ENCODE data around the gene SLC39A7.

SLC39A7 gene

GRCh38 chr6:33173535-33174180 is 27.0 kb upstream of the SLC39A7 start:
- Histone ChIP-seq H3K4me1 (ENCODE audit: insufficient read depth, low read length, severe bottlenecking) (no peaks in the 10 kb centered on the region), H3K9me3 (ENCODE audit: low read length) (no peaks in the 10 kb centered on the region), H3K9me2 (ENCODE audit: low read depth, low read length) (no peaks in the 10 kb centered on the region), H3K4me2 (ENCODE audit: low read length) (no peak overlapping the region), H3F3A (ENCODE audit: insufficient read depth, low read length) (no peaks in the 10 kb centered on the region), H4K20me1 (ENCODE audit: insufficient read depth, low read length) (no peaks in the 10 kb centered on the region), H3K4me3 (ENCODE audit: low read depth, low read length, poor library complexity, severe bottlenecking) (no peak overlapping the region), H3K9ac (ENCODE audit: low read length) (no peak overlapping the region), H3K27ac (ENCODE audit: low read depth, low read length, poor library complexity, severe bottlenecking) (no peak overlapping the region), H3K27me3 (ENCODE audit: insufficient read depth, low read length) (0 out of 2 replicates have a peak, but pooled peaks cover 7% of the 10 kb centered on the region), H3K36me3 (ENCODE audit: insufficient read depth, low read length) (no peaks in the 10 kb centered on the region), H2AFZ (ENCODE audit: low read length) (no peak overlapping the region), H3K79me2 (ENCODE audit: insufficient read depth, low read length) (no peaks in the 10 kb centered on the region)
- no peak for TF ChIP-seq CTCF (IDR thresholded peaks at IDR 0.05; ENCODE audit: low read length)
- no peak for TF ChIP-seq EZH2 (IDR thresholded peaks at IDR 0.05; ENCODE audit: borderline replicate concordance, low read length)

- H3K27me3 ChIP-seq (ENCODE audit: insufficient read depth, low read length) = 0 out of 2 replicates have a peak, but pooled peaks cover 7% of the 10 kb centered on the region
- no peaks in the 10 kb centered on the region for H3K9me2 ChIP-seq (ENCODE audit: low read depth, low read length)
- TF ChIP-seq CTCF (IDR thresholded peaks at IDR 0.05; ENCODE audit: low read length) = no peak
- TF ChIP-seq EZH2 (IDR thresholded peaks at IDR 0.05; ENCODE audit: borderline replicate concordance, low read length) = no peak
- no peaks in the 10 kb centered on the region for H3K9me3 ChIP-seq (ENCODE audit: low read length)
- no peaks in the 10 kb centered on the region for H3K36me3 ChIP-seq (ENCODE audit: insufficient read depth, low read length)
- no peaks in the 10 kb centered on the region for H4K20me1 ChIP-seq (ENCODE audit: insufficient read depth, low read length)
- no peak overlapping the region for H3K4me2 ChIP-seq (ENCODE audit: low read length)
- no peak overlapping the region for H3K4me3 ChIP-seq (ENCODE audit: low read depth, low read length, poor library complexity, severe bottlenecking)
- H3F3A ChIP-seq (ENCODE audit: insufficient read depth, low read length) = no peaks in the 10 kb centered on the region
- H2AFZ ChIP-seq (ENCODE audit: low read length) = no peak overlapping the region
- no peaks in the 10 kb centered on the region for H3K4me1 ChIP-seq (ENCODE audit: insufficient read depth, low read length, severe bottlenecking)
- H3K79me2 ChIP-seq (ENCODE audit: insufficient read depth, low read length) = no peaks in the 10 kb centered on the region
- no peak overlapping the region for H3K27ac ChIP-seq (ENCODE audit: low read depth, low read length, poor library complexity, severe bottlenecking)
- no peak overlapping the region for H3K9ac ChIP-seq (ENCODE audit: low read length)
These were observed 25.9 kb upstream of the SLC39A7 start for GRCh38 chr6:33174784-33175183.

- no peak overlapping the region for H3K9ac ChIP-seq (ENCODE audit: low read length)
- H3F3A ChIP-seq (ENCODE audit: insufficient read depth, low read length) = no peaks in the 10 kb centered on the region
- H3K4me3 ChIP-seq (ENCODE audit: low read depth, low read length, poor library complexity, severe bottlenecking) = no peak overlapping the region
- no peaks in the 10 kb centered on the region for H3K9me2 ChIP-seq (ENCODE audit: low read depth, low read length)
- TF ChIP-seq CTCF (IDR thresholded peaks at IDR 0.05; ENCODE audit: low read length) (no peak), EZH2 (IDR thresholded peaks at IDR 0.05; ENCODE audit: borderline replicate concordance, low read length) (no peak)
- no peaks in the 10 kb centered on the region for H3K4me1 ChIP-seq (ENCODE audit: insufficient read depth, low read length, severe bottlenecking)
- H3K9me3 ChIP-seq (ENCODE audit: low read length) = no peaks in the 10 kb centered on the region
- no peaks in the 10 kb centered on the region for H4K20me1 ChIP-seq (ENCODE audit: insufficient read depth, low read length)
- H3K27ac ChIP-seq (ENCODE audit: low read depth, low read length, poor library complexity, severe bottlenecking) = no peak overlapping the region
- no peak overlapping the region for H2AFZ ChIP-seq (ENCODE audit: low read length)
- 0 out of 2 replicates have a peak, but pooled peaks cover 7% of the 10 kb centered on the region for H3K27me3 ChIP-seq (ENCODE audit: insufficient read depth, low read length)
- no peaks in the 10 kb centered on the region for H3K36me3 ChIP-seq (ENCODE audit: insufficient read depth, low read length)
- H3K79me2 ChIP-seq (ENCODE audit: insufficient read depth, low read length) = no peaks in the 10 kb centered on the region
- H3K4me2 ChIP-seq (ENCODE audit: low read length) = no peak overlapping the region
These were observed 25.1 kb upstream of the SLC39A7 start for GRCh38 chr6:33175436-33176069.
